Central memory CD4-positive, alpha-beta T cell (primary cell): ENCODE measurements around the gene AKR1C2.
"Not testable (repeated sequence)": the region's sequence is repeated elsewhere in the genome, so short reads cannot be mapped to it uniquely, and the experiment has no call there.

Source experiments
- DNase-seq: peaks from one replicate; pipeline ENCODE4 v3.0.0; 2022

AKR1C2 gene

DNA sequence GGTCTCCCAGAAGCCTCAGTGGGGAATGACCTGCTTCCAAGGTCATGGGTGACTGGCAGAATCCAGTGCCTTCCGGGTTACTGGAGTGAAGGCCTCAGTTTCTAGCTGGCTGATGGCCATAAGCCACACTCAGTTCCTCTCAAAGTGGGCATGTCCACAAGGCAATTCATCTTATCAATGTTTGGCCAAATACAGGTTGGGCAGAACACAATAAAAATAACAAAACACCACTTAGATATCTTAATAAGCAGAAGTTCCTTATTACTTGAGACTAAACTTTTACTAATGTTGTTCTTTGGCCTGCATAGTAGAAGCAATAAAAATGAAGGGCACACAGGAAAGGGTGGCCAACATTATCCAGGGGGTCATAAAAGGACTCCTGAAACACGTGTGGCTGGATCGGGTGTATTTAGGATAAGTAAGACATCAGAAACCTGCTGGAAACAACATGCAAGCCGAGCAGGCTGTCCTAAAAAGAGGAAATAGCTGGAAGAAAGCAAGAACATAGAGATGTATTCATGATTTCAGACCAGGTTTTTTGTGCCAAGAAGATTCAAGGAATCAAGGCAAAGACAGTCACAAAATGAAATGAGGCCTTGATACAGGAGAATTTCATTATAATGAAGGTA lies 19.6 kb upstream of the AKR1C2 start:
- DNase-seq = no peak

DNA sequence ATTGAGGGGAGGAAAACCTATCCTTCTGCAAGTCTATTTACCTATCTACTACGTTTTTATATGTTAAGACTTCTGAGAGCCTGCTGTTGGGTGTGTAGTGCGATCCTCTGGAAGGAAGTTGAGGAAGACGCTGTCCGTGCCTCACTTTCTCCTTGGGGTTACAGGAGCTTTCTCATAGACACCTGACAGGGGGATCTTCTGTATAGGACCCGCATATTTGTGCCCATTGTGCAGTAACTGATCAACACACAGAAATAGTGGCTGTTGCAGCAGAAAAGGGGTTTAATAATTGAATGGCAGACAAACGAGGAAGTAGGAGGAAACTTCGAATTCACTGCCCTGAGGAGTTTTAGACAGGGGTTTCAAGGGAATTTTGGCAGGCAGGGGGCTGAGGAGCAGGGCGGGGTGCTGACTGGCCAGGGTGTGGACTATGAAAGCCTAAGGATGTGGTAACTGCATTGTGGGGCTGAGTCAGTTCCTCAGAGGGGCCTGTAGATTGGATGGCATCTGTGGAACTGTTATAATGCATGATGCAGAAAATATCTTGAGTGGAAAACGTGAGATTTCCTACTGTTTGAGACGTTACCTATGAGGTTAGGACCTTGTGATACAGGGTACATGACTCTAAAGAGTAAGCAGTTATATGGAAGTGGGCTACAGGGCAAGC lies 18.1 kb upstream of the AKR1C2 start:
- DNase-seq = not testable (repeated sequence)

DNA sequence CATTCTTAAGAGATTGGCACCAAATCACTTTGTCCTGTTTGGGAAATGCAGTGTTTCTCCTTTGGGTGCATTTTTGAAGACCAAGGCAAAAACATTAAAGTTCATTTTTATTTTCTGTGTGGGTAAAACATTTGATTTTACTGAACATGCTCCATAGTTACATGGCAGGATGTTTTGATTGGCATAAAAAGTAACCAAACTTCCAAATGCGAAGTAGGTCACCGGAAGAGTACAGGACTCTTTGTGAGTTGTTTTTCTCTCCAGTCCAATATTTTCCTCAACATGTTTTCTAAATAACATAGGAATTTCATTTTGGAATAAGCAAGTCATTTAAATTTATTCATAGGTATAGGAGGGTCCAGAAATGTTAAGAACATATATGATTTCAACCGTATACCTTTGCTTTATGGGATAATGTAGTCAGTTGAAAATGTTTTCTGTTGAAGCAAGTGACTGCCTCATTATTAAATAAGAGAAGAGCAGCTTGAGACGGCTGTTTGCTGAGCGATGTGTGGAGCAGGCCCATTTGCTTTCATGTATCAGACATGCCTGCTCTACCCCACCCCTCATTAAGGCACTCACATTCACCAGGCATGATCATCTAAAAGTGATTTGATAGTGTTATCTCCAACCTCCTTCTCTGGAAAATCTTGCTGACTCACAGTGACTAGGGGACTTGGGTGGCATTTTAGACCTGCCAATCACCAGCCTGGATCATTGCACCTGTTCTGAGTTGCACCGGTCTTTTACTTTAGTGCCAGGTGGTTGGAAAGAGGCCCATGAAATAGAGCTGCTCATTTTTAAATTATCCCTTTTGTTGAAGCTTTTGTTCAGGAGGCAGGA lies 16.3 kb upstream of the AKR1C2 start:
- DNase-seq = not testable (repeated sequence)

DNA sequence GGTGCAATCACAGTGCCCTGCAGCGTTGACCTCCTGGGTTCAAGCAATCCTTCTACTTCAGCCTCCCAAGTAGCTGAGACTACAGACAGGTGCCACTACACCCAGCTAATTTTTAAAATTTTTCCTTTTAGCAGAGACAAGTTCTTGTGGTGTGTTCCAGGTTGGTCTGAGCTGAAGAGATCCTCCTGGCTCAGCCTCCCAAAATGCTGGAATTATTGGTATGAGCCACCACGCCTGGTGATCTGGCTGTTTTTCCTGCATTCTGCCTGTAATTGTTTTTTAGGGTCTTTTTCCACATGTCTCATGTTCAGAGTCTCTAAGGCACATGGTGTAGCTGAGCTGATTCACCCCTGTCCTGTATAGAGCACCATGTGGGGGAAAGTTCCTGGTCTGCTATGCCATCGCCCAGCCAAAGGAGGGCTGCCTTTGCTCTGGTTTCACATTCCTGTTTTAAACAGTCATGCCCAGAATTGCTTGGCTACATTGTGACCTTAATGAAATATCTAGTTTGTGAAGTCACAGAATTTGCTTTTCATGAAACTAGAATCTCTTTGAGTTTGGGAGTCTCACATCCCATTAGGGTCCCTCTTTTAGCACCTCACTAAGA lies 15.1 kb upstream of the AKR1C2 start:
- not testable (repeated sequence) for DNase-seq

DNA sequence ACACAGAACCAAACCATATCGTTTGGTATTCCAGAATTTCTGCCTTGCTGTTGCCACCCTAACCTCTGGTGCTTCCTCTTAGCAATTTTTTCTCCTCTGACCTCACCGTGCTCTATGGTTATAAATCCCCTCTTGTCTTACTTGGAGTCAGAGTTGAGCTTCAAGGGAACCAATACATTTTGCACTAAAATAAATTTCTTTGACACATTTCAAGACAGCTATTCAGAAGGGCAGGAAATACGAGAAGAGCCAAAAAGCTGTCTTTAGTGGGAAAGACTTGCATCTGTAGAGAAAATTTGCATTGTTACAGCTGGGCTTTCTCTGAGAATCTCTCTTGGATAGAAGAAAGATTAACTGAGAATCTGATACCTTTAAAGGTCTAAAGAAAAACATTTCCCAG lies 14.5 kb upstream of the AKR1C2 start:
- no peak for DNase-seq

DNA sequence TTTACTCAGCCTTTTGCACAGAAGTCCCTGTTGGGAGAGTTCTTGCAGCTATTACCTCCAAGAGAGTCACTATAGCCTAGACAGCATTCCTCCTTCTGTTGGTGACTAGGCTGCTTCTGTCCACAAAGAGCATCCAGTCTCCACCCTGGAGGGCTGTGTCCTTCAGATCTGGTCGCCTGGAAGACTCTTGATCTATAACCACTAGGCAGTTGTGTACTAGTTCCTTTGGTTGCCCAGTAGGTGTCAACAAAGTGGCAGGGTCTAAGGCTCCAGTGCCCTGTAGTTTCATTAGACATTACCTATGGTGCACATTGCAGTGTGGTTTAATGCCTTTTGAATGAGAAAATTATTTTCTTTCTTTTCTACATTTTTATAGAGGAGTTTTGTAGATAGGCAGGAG lies 11.3 kb upstream of the AKR1C2 start:
- no peak for DNase-seq

DNA sequence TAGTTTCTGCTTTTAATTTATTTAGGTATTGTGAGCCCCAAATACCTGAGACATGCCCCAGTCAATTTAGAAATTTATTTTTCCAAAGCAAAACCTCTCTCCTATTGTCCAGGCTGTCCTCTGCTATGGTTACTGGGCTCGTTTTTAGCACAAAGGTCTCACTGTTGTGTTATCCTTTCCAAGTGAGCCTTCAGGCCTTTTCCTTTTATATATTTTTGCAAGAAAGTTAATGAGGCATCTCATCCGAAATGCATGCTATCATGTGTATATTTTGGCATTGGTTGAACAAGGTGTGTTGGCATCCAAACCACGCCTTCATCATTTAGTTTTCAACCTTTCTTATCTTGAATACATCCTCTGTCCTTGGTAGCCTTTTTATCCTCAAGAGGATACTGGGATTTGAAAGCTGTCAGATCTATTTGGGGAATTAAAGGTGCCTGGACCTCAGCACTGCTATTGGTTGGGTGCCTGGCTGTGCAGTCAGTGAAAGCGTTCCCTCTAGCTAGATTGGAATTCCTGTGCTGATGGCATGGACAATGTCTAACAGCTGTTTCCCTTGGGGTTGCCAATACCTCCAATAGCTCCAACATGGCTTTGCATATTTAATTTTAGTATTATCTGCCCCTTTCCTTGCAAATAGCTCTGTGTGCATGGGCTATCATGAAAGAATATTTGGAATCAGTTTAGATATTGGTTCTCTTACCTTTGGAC lies 10.7 kb upstream of the AKR1C2 start:
- DNase-seq = not testable (repeated sequence)

DNA sequence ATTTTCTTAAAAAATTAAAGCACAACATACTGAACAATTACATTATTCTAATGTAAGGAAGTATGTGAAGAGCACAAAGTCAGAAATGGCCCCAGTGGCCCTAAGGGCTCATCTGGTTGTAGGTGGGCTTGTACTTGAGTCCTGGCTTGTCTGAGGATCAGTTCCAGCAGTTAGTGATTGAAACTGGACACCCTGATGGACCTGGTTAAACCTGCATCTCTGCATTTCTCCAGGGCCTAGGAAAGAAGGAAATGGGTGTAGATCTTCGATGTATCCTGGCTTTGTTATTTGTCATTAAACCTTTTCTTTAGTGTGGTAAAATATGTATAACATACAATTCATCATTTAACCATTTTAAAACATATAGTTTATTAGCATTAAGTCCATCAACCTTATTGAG lies 9.7 kb upstream of the AKR1C2 start:
- DNase-seq = no peak

DNA sequence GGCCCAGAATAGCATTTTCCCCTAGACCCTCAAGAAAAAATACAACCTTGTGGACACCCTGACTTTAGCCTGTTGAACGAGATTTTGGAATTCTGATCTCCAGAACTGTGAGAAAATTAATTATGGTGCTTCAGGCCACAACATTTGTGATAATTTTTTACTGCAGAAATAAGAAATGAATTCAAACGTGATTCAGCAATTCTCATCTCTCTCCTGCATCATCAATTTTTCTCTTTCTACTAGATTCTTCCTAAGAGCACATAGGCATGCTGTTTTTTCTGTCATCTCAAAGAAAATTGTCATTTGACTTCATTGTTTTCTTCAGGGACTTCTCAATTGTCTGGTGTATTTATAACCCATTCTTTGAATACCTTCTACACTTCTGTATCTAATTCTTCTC lies 8.9 kb upstream of the AKR1C2 start:
- DNase-seq = no peak

DNA sequence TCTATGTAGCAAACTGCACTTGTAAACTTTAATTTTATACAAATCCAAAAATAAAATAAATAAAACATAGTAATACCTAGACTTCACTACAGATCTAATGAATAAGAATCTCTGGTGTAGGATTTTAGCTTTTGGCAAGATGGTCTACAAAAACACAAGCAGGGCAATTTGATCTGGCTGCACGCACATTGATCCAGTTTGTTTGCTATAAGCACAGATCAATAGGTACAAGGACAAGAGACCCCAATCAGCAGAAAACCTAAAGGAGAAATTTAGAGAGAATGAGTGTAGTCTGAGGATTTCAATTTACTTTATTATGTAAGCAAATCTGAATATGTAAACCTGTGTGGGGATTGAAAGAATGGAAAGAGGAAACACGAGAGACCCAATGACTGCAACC lies 7.7 kb upstream of the AKR1C2 start:
- DNase-seq = not testable (repeated sequence)

DNA sequence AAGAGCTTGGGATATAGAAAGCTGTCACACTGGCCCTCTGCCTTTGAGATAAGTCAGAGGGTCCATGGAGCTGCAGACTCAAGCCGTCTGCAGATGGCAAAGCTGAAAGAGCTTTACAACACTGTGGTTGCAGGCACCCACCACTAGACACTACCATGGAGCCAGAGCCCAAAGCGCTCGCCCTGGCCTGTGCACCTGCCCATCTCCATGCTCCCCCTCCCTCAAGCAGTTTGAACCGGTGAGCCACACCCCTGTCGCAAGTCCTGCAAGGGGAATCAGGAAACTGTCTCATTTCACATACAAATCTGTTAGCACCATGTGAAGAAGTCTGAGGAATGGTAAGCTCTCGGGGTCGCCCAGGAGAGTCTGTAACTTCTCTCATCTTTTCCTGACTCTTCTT lies 6.4 kb upstream of the AKR1C2 start:
- DNase-seq = not testable (repeated sequence)

DNA sequence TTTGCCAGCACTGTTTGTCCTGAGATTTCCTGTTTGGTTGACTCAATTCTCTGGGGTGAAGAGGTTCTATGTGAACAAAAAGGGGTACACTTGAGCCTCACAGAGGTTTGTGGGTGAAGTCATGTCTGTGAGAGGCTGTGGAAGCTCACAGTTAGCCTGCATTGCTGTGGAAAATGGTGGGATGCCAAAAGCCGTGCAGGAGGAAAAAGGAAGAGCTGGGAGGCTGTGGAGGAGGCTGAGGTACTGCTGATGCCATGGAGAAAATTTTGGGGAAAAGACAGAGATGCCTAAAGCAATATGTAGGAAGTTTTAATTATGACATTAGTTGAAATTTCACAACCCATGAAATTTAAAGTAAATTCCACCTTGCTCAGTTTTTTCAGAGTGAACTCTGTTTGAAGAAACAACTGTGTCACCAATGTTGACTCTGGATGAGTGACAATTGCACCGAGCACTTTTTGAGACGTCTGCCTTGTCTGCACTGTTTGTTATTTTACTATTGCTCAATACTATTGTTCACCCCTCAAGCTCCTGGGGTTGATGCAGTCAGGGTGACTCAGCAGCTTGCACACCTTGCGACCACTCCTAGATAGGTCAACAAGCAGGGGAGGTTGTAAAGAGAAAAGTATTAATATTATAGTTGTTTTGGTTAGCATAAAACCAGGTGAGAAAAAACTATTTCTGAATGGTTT lies 5.3 kb upstream of the AKR1C2 start:
- DNase-seq = not testable (repeated sequence)

DNA sequence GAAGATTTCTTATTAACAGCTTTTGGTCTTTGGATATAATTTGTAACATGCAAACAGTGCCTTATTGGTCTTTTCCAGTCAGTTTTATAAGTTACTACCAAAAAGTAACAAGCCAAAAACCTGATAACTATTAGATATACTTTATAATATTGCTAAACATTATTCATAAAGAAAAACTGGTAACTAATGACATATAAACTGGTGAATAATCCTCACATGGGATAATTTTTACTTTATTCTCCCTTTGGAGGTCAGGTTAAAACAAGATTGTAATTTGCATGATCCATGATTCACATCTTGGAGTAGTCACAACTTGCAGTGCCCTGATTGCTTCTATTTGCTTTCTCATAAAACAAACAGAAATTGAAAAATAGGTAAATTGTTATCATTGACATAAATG lies 844 bp upstream of the AKR1C2 start:
- DNase-seq = not testable (repeated sequence)

DNA sequence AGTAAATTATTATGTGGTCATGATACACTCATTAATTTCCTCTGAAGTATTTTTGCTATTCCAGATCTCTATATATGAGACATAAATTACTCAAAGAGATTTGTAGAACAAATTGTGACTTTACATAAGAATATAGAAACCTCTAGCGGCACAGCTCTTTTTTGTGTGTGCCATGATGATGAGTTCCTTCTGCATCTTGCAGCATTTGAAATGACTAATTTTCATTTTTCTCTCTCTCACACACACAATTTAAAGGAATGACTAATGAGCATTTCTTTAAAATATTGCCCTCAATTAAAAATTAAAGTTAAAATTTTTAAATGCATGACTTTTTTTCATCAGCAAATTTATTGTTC lies 351 bp upstream of the AKR1C2 start:
- DNase-seq = not testable (repeated sequence)

DNA sequence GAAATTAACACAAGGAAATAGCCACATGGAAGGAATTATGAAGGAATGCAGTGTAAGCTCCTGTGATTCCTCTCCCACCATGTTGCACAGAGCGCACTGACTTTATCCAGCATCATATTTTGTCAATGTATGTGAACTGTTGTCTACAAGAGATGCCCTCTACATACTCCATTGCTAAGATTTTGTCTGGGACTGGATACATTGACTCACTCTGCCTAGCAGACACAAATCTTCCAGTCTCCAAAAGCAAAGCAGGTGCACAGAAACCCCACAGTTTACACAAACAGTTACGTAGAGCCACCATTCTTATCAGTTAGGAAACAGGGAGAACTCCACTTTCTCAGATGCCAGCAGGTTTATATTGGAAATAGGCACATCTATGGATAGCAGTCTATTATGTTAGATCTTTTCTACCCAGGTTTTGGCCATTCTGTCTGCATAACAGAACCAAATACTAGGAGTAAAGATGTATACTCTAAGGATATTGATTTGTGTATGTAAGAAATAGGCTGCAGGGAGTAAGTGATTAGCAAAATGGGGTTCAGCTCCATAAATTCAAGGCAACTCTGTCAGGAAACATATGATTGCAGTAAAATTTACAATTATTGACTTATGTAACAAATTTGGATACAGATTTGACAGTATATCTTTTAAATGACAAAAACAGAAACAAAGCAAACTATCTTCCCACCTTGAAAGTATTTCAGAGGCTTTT lies 1.5 kb downstream of the AKR1C2 start:
- DNase-seq = no peak

DNA sequence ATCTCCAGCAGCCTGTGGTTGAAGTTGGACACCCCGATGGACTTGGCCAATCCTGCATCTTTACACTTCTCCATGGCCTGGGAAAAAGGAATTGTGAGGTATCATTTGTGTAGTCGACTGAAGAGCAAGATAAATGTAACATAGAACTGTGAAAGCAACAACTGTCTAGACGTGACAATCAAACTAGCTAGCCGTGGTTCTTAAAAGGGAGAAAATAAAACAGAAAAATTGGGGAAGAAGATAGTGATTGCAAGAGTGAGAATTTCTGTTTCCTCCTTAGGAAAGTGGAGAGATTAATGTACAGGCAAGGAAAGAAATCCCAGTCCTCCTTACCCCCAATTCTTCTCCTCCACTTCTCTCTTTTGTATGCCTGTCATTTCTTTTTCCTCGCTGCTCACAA lies 5.0 kb downstream of the AKR1C2 start:
- DNase-seq = no peak

DNA sequence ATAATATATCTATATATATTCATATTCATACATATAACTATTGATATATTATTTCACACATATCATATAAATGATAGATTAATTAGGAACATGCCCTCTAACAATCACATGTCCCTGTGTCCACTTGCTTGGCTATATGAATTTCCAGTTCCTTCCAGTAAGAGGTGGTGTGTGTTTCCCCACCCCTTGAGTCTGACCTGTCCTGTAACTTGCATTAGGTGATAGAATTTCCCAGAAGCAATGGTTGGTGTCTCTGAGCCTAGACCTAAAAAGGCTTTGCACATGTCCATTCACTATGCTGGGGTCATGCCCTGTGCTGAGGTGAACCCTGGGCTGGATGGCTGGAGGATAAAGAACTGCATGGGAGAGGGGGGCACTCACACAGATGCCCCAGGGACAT lies 9.4 kb downstream of the AKR1C2 start:
- DNase-seq = not testable (repeated sequence)

DNA sequence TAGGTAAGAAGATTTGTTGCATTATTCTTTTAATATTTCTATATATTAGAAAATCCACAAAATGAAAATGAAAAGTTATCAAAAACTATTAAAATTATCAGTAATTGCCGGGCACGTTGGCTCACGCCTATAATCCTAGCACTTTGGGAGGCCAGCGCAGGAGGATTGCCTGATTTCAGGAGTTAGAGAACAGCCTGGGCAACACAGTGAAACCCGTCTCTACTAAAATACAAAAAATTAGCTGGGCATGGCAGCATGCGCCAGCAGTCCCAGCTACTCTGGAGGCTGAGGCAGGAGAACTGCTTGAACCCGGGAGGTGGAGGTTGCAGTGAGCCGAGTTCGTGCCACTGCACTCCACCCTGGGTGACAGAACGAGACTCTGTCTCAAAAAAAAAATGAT lies 11.1 kb downstream of the AKR1C2 start:
- DNase-seq = not testable (repeated sequence)

DNA sequence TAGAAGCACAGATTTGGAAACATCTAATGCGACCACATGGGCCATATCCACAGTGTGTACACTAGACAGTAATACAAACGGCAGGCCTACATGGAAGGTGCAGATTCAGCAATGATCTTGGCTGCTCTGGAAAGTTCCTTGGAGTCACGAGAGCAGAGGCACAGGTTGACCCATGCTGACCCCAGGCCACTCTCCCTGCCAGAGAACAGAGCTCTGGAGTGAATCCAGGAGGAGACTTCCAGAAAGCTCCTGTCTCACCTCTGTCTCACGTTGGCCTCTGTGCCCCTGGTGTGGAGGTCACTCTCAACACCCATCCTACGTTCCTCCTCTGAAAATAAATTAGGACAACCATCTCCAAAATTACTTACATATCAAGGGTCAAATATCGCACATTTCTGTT lies 12.2 kb downstream of the AKR1C2 start:
- DNase-seq = not testable (repeated sequence)

DNA sequence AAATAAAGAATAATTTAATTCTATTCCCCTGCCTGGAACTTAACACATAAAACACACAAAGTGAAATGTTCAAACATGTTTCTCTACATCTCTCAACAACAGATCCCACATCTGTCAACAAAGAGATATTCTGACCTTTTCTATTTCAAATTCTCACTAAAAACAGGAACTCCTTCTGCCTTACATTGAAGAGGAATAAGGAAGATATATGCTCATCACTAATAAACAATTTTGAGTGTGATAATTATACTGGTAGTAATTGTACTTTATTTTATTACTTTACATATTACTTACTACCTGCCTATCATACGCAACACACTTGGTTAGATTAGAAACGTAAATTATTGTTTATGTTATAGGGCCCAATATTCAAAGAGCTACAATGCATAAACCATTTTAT lies 13.4 kb downstream of the AKR1C2 start:
- DNase-seq = no peak

DNA sequence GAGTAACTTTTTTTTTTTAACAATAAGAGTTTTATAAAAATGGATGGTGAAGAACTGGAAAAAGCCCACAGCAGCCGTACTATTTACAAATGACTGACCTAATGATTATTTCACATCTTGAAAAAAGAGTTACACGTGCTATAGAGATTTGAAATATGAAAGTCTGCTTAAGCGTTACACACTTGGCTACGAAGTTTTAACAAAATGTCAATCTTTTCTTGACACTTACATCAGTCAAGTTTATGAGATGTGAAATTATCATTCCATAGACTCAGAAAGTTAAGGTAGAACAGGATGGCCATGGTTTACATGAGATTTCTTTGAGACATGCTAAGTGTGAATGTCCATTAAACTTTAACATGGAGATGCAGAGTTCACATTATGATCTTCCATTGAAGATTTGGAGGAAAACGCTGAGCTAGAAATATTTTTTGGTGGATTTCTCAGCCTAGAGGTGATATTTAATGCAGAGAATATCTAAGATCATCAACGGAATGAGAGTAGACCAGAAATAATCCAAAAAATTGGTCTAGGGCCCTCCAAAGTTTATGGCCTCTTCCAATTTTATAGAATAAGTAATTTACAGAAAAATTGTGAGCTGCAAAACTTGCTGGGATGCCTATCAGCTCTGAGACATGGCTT lies 15.5 kb downstream of the AKR1C2 start:
- not testable (repeated sequence) for DNase-seq
